Peyer's patch (tissue), 4 donors: ENCODE results near the gene AFG1L. TPM values are rescaled to one million over a fixed set of nuclear protein-coding genes. Genes with fewer than 3 reads are reported as not detected.
"Not testable (repeated sequence)": the region's sequence is repeated elsewhere in the genome, so short reads cannot be mapped to it uniquely, and the experiment has no call there.

Experiments
- DNase-seq, 3 donors: peaks; one replicate each; pipeline ENCODE4 v3.0.0-alpha.2; 2017 to 2019
- H3K27ac ChIP-seq, 4 donors: fragments of 200-600 bp; sonication (generic); one replicate each; pipeline ENCODE4 v1.5.1; 2016 to 2019
- H3K27me3 ChIP-seq, 2 donors: fragments of 200-600 bp; sonication (generic); one replicate each; pipeline ENCODE4 v1.5.1; 2019
- H3K36me3 ChIP-seq, 3 donors: fragments of 200-600 bp; sonication (generic); one replicate each; pipeline ENCODE4 v1.5.1; 2016 to 2019
- H3K4me1 ChIP-seq, 4 donors: fragments of 200-600 bp; sonication (generic); one replicate each; pipeline ENCODE4 v1.5.1; 2016 to 2019
- H3K4me3 ChIP-seq, 4 donors: fragments of 200-600 bp; sonication (generic); 1 replicate in 3 of 4; 2 replicates in 1 of 4; pipeline ENCODE4 v1.5.1; 2016 to 2019; ENCODE audit warnings: mild to moderate bottlenecking in 1 of 4
- H3K9me3 ChIP-seq, 4 donors: fragments of 200-600 bp; sonication (generic); one replicate each; pipeline ENCODE4 v1.5.1; 2016 to 2019; ENCODE audit warnings: mild to moderate bottlenecking in 1 of 4
- CTCF ChIP-seq, 6 experiments: fragments of 450-650 bp in 4 of 6; fragments of 200-600 bp in 2 of 6; sonication (generic) in 1 of 6; IDR thresholded peaks; one replicate each; pipeline ENCODE4 v1.5.1; 2017 to 2019; ENCODE audit warnings: antibody characterized with exemption in 6 of 6, mild to moderate bottlenecking in 3 of 6, moderate library complexity in 1 of 6
- POLR2A ChIP-seq, 2 donors: fragments of 450-650 bp; IDR thresholded peaks; one replicate each; pipeline ENCODE4 v1.5.1; 2017; ENCODE audit warnings: antibody characterized with exemption in 2 of 2, mild to moderate bottlenecking in 2 of 2, moderate library complexity in 2 of 2
- total RNA-seq, 4 donors: library from RNA; depleted of rRNA; stranded (reverse); fragments of >200 nt; gene quantifications; one replicate each; pipeline ENCODE4 v1.1.0, GENCODE V29; 2016

Gene AFG1L
- total RNA-seq, 4 donors from 2014 or later = 6.0 to 15.1 (median 8.1) TPM

GRCh38 chr6:108528878-108529277, 234.0 kb downstream of the AFG1L start:
- DNase-seq = no peak
- H3K4me1 ChIP-seq = no peaks in the 10 kb centered on the region
- TF ChIP-seq POLR2A (IDR thresholded peaks at IDR 0.05) = no peak
- TF ChIP-seq CTCF (IDR thresholded peaks at IDR 0.05) = no peak
- H3K36me3 ChIP-seq = no peaks in the 10 kb centered on the region
- no peak overlapping the region for H3K4me3 ChIP-seq
- no peaks in the 10 kb centered on the region for H3K9me3 ChIP-seq
- no peak overlapping the region for H3K27ac ChIP-seq
- H3K27me3 ChIP-seq = no peaks in the 10 kb centered on the region

- Histone ChIP-seq H3K27ac (no peak overlapping the region), H3K9me3 (no peaks in the 10 kb centered on the region), H3K4me3 (no peak overlapping the region), H3K27me3 (no peaks in the 10 kb centered on the region), H3K36me3 (no peaks in the 10 kb centered on the region), H3K4me1 (no peaks in the 10 kb centered on the region)
- DNase-seq = no peak
- TF ChIP-seq POLR2A (IDR thresholded peaks at IDR 0.05) = no peak
- TF ChIP-seq CTCF (IDR thresholded peaks at IDR 0.05) = no peak
These were observed 236.5 kb downstream of the AFG1L start for GRCh38 chr6:108531332-108531731.

- no peak for DNase-seq
- TF ChIP-seq CTCF (IDR thresholded peaks at IDR 0.05) (no peak), POLR2A (IDR thresholded peaks at IDR 0.05) (no peak)
- H3K27ac ChIP-seq = no peak overlapping the region
- no peaks in the 10 kb centered on the region for H3K36me3 ChIP-seq
- H3K9me3 ChIP-seq = no peaks in the 10 kb centered on the region
- no peaks in the 10 kb centered on the region for H3K27me3 ChIP-seq
- H3K4me1 ChIP-seq = no peaks in the 10 kb centered on the region
- H3K4me3 ChIP-seq = no peak overlapping the region
These were observed 240.4 kb downstream of the AFG1L start for GRCh38 chr6:108535114-108535742.

GRCh38 chr6:108535920-108536535, 241.2 kb downstream of the AFG1L start:
- not testable (repeated sequence) for DNase-seq, H3K4me3 ChIP-seq, H3K36me3 ChIP-seq, H3K4me1 ChIP-seq, H3K27me3 ChIP-seq, H3K27ac ChIP-seq, H3K9me3 ChIP-seq

GRCh38 chr6:108541843-108542759, 247.2 kb downstream of the AFG1L start:
- Histone ChIP-seq H3K36me3 (no peaks in the 10 kb centered on the region), H3K4me3 (peak overlapping the region in 1 of 4 donors; percentile 22), H3K9me3 (no peaks in the 10 kb centered on the region), H3K27me3 (no peaks in the 10 kb centered on the region), H3K27ac (no peak overlapping the region), H3K4me1 (no peaks in the 10 kb centered on the region)
- DNase-seq = peak; percentile 60 to 90 (median 73)
- TF ChIP-seq POLR2A (IDR thresholded peaks at IDR 0.05) = no peak
- peak; percentile 58 to 97 (median 94) for TF ChIP-seq CTCF (IDR thresholded peaks at IDR 0.05)
